IMR-90 (cell line): Measurements from ENCODE around the gene TRAF3IP3. TPM values are rescaled to one million over a fixed set of nuclear protein-coding genes. Genes with fewer than 3 reads are reported as not detected.

Source experiments
- ATAC-seq: fragments of 200-7000 bp; cut with Tn5 transposase; 2 replicates; pipeline ENCODE4 v1.9.1; 2020; ENCODE audit warnings: low read depth, mild to moderate bottlenecking, moderate library complexity
- BruUV-seq: library from RNA; stranded (reverse); fragments of 400-500 nt; replicated peaks from 2 replicates; lab custom pipeline; 2021; lab: Mats Ljungman, UMichigan
- CTCF ChIA-PET: fragments of 300-600 bp; formaldehyde crosslinking; extraction: SDS; loops from one replicate; lab custom pipeline; 2021; ENCODE audit warnings: antibody characterized with exemption; lab: Yijun Ruan, JAX
- POLR2A ChIA-PET: fragments of 300-600 bp; sonication (Branson Sonifier 250); formaldehyde crosslinking; loops from one replicate; lab custom pipeline; 2022; ENCODE audit warnings: antibody characterized with exemption; ENCODE audit not compliant: unreplicated experiment; lab: Charles Lee
- DNase-seq: peaks from one replicate; pipeline ENCODE4 v3.0.0; 2013
- H2AFZ ChIP-seq: replicated peaks from 2 replicates; pipeline ENCODE3; 2013; ENCODE audit warnings: low read length, mild to moderate bottlenecking; ENCODE audit not compliant: poor library complexity
- H2AK5ac ChIP-seq: 2 replicates; pipeline ENCODE4 v1.6.1; 2013; ENCODE audit warnings: low read depth, low read length, inconsistent platforms
- H2AK9ac ChIP-seq: replicated peaks from 2 replicates; pipeline ENCODE3; 2013; ENCODE audit warnings: mild to moderate bottlenecking, low read depth, low read length, moderate library complexity; ENCODE audit not compliant: poor library complexity
- H2BK120ac ChIP-seq: 2 replicates; pipeline ENCODE4 v1.6.1; 2013; ENCODE audit warnings: low read depth, low read length, inconsistent platforms
- H2BK15ac ChIP-seq: 3 replicates; pipeline ENCODE4 v1.6.1; 2013; ENCODE audit warnings: low read depth, low read length, inconsistent platforms
- H2BK20ac ChIP-seq: 2 replicates; pipeline ENCODE4 v1.6.1; 2013; ENCODE audit warnings: low read depth, mild to moderate bottlenecking, inconsistent platforms, low read length, moderate library complexity
- H2BK5ac ChIP-seq: 2 replicates; pipeline ENCODE4 v1.6.1; 2013; ENCODE audit warnings: mild to moderate bottlenecking, low read depth, low read length, inconsistent platforms; ENCODE audit not compliant: poor library complexity, severe bottlenecking
- H3K14ac ChIP-seq: replicated peaks from 2 replicates; pipeline ENCODE4 v1.6.1; 2013; ENCODE audit warnings: low read depth, low read length, inconsistent platforms
- H3K18ac ChIP-seq: 2 replicates; pipeline ENCODE4 v1.6.1; 2013; ENCODE audit warnings: low read depth, low read length, control low read depth
- H3K23ac ChIP-seq: 2 replicates; pipeline ENCODE4 v1.6.1; 2013; ENCODE audit warnings: low read depth, low read length, inconsistent platforms
- H3K27ac ChIP-seq: 2 replicates; pipeline ENCODE4 v1.5.1; 2013; ENCODE audit warnings: mild to moderate bottlenecking, control low read depth, low read length; ENCODE audit not compliant: insufficient read depth
- H3K27me3 ChIP-seq: 2 replicates; pipeline ENCODE4 v1.6.1; 2013; ENCODE audit warnings: low read length; ENCODE audit not compliant: control insufficient read depth, insufficient read depth
- H3K36me3 ChIP-seq: 2 replicates; pipeline ENCODE4 v1.6.1; 2013; ENCODE audit warnings: low read length, mixed read lengths; ENCODE audit not compliant: control insufficient read depth, insufficient read depth
- H3K4ac ChIP-seq: 2 replicates; pipeline ENCODE4 v1.6.1; 2013; ENCODE audit warnings: low read depth, low read length, inconsistent platforms
- H3K4me1 ChIP-seq: 2 replicates; pipeline ENCODE4 v1.6.1; 2013; ENCODE audit warnings: low read length, mixed read lengths; ENCODE audit not compliant: control insufficient read depth, insufficient read depth
- H3K4me2 ChIP-seq: 2 replicates; pipeline ENCODE4 v1.6.1; 2013; ENCODE audit warnings: low read depth, mild to moderate bottlenecking, control low read depth, low read length, moderate library complexity
- H3K4me3 ChIP-seq: 2 replicates; pipeline ENCODE4 v1.5.1; 2013; ENCODE audit warnings: low read depth, mild to moderate bottlenecking, control low read depth, low read length, moderate library complexity; ENCODE audit not compliant: insufficient read depth
- H3K56ac ChIP-seq: 2 replicates; pipeline ENCODE4 v1.6.1; 2013; ENCODE audit warnings: low read length, inconsistent platforms; ENCODE audit not compliant: insufficient read depth; ENCODE audit errors: extremely low read depth
- H3K79me1 ChIP-seq, 2 experiments: 2 replicates each; pipeline ENCODE4 v1.6.1; 2013; ENCODE audit warnings: low read length in 2 of 2, inconsistent platforms in 1 of 2, low read depth in 1 of 2
- H3K9ac ChIP-seq: 2 replicates; pipeline ENCODE4 v1.6.1; 2013; ENCODE audit warnings: low read depth, low read length, control low read depth
- H3K9me1 ChIP-seq: 2 replicates; pipeline ENCODE4 v1.6.1; 2013; ENCODE audit warnings: low read length, inconsistent platforms; ENCODE audit not compliant: insufficient read depth
- H3K9me3 ChIP-seq: 2 replicates; pipeline ENCODE4 v1.6.1; 2013; ENCODE audit warnings: low read length; ENCODE audit not compliant: control insufficient read depth, insufficient read depth
- H4K20me1 ChIP-seq: 2 replicates; pipeline ENCODE4 v1.6.1; 2013; ENCODE audit warnings: low read length, inconsistent platforms; ENCODE audit not compliant: insufficient read depth
- H4K5ac ChIP-seq: 2 replicates; pipeline ENCODE4 v1.6.1; 2013; ENCODE audit warnings: mild to moderate bottlenecking, low read depth, low read length, control low read depth
- H4K8ac ChIP-seq, 2 experiments: 2 replicates each; pipeline ENCODE4 v1.6.1; 2013; ENCODE audit warnings: low read depth in 2 of 2, low read length in 2 of 2, control low read depth in 1 of 2, inconsistent platforms in 1 of 2
- H4K91ac ChIP-seq: 2 replicates; pipeline ENCODE4 v1.6.1; 2013; ENCODE audit warnings: low read depth, low read length, inconsistent platforms; ENCODE audit not compliant: insufficient read depth
- BHLHE40 ChIP-seq: fragments of 150-350 bp; IDR thresholded peaks from 2 replicates; pipeline ENCODE4 v1.6.1; 2016; ENCODE audit warnings: mild to moderate bottlenecking, low read depth, low read length
- CHD1 ChIP-seq: IDR thresholded peaks from 2 replicates; pipeline ENCODE4 v1.6.1; 2012; ENCODE audit warnings: low read depth, low read length, improper control_type of control experiment
- CTCF ChIP-seq: conservative IDR thresholded peaks from 2 replicates; pipeline ENCODE4 v1.5.1; 2012; ENCODE audit warnings: mild to moderate bottlenecking, low read depth, low read length, improper control_type of control experiment
- FOS ChIP-seq: fragments of 150-350 bp; IDR thresholded peaks from 2 replicates; pipeline ENCODE4 v1.6.1; 2016; ENCODE audit warnings: low read depth, low read length
- MAFK ChIP-seq: IDR thresholded peaks from 2 replicates; pipeline ENCODE4 v1.6.1; 2012; ENCODE audit warnings: low read depth, low read length, improper control_type of control experiment
- MAZ ChIP-seq: IDR thresholded peaks from 2 replicates; pipeline ENCODE4 v1.6.1; 2012; ENCODE audit warnings: low read depth, mild to moderate bottlenecking, low read length, improper control_type of control experiment, moderate library complexity, borderline replicate concordance
- POLR2A ChIP-seq: IDR thresholded peaks from 2 replicates; pipeline ENCODE4 v1.6.1; 2012; ENCODE audit warnings: mild to moderate bottlenecking, low read depth, low read length
- RAD21 ChIP-seq: IDR thresholded peaks from 2 replicates; pipeline ENCODE4 v1.6.1; 2012; ENCODE audit warnings: low read length, improper control_type of control experiment
- RCOR1 ChIP-seq: IDR thresholded peaks from 2 replicates; pipeline ENCODE4 v1.6.1; 2012; ENCODE audit warnings: mild to moderate bottlenecking, low read length, improper control_type of control experiment; ENCODE audit not compliant: insufficient replicate concordance
- RFX5 ChIP-seq: IDR thresholded peaks from 2 replicates; pipeline ENCODE4 v1.8.0; 2012; ENCODE audit warnings: low read depth, mild to moderate bottlenecking, low read length, moderate library complexity
- dilution Hi-C: fragments of 300-500 bp; cut with HindIII; formaldehyde crosslinking; loops from one replicate; pipeline ENCODE4 v1.14.3; 2018; ENCODE audit warnings: low sequenced_read_pairs; ENCODE audit not compliant: unreplicated experiment
- in situ Hi-C: fragments of 300-500 bp; cut with MboI; formaldehyde crosslinking; loops from 3 replicates; pipeline ENCODE4 v1.14.3; 2019; ENCODE audit warnings: low sequenced_read_pairs, inconsistent platforms, mixed read lengths
- intact Hi-C: fragments of 100-400 bp; cut with micrococcal nuclease; formaldehyde crosslinking; loops from 2 replicates; pipeline ENCODE4 v1.10.0; 2022
- polyA plus RNA-seq, 3 experiments: library from polyadenylated mRNA; depleted of rRNA; stranded (reverse); fragments of >200 nt; gene quantifications; 2 replicates each; pipeline ENCODE4 v1.2.3, GENCODE V29; 2012; ENCODE audit warnings: low replicate concordance in 1 of 3
- total RNA-seq: library from RNA; depleted of rRNA; stranded (reverse); fragments of >200 nt; gene quantifications from 2 replicates; pipeline ENCODE4 v1.2.3, GENCODE V29; 2012

The TRAF3IP3 gene
- total and polyA plus RNA-seq, 2 of the 4 experiments (the other 2 are of a cell fraction) = 0.12 to 0.18 TPM

- no TSS peak for BruUV-seq
- Histone ChIP-seq H3K9me3 (no peaks in the 10 kb centered on the region), H3K4ac (no peak overlapping the region), H3K14ac (no peak overlapping the region), H4K91ac (no peak overlapping the region), H3K9me1 (peaks cover 25% of the 10 kb centered on the region), H2BK120ac (no peak overlapping the region), H3K18ac (no peak overlapping the region), H3K36me3 (no peaks in the 10 kb centered on the region), H4K20me1 (no peaks in the 10 kb centered on the region), H2AK9ac (no peak overlapping the region), H3K9ac (no peak overlapping the region), H3K27me3 (no peaks in the 10 kb centered on the region), H3K27ac (no peak overlapping the region), H3K23ac (no peak overlapping the region), H2BK15ac (no peak overlapping the region), H2AFZ (no peak overlapping the region), H3K56ac (no peak overlapping the region), H3K4me2 (no peak overlapping the region), H3K4me1 (peaks cover 11% of the 10 kb centered on the region), H2BK20ac (no peak overlapping the region), H4K5ac (no peak overlapping the region), H4K8ac (no peak overlapping the region), H3K79me1 (peaks cover 0 to 12% of the 10 kb centered on the region in 2 experiments; a peak in 2 of 4 replicates), H2AK5ac (no peak overlapping the region), H2BK5ac (no peak overlapping the region), H3K4me3 (no peak overlapping the region)
- TF ChIP-seq POLR2A = no peak
- no peak for TF ChIP-seq CHD1
- TF ChIP-seq FOS = no peak
- no peak for TF ChIP-seq RFX5
- no peak for TF ChIP-seq MAZ
- TF ChIP-seq RCOR1 = no peak
- no peak for TF ChIP-seq MAFK
- no peak for TF ChIP-seq BHLHE40
- no peak for TF ChIP-seq CTCF
- TF ChIP-seq RAD21 = no peak
- CTCF ChIA-PET = no interaction called here
- POLR2A ChIA-PET = no interaction called here
- dilution Hi-C loops (no loop called here), intact Hi-C loops (no loop called here), in situ Hi-C loops (no loop called here)
- ATAC-seq (no peak), DNase-seq (no peak)
Observed at GRCh38 chr1:209767096-209767495, 11.2 kb downstream of the TRAF3IP3 start.
